ENCODE data around the gene TSPAN4. TPM values are rescaled to one million over a fixed set of nuclear protein-coding genes. Genes with fewer than 3 reads are reported as not detected.

Gene TSPAN4
- total and polyA plus RNA-seq, 9 of the 15 experiments (the other 6 are each of a cell fraction or from before 2014, with no cell fraction given) = 0.07 to 31.0 (median 15.7) TPM

GRCh38 chr11:809287-810039, 33.2 kb upstream of the TSPAN4 start, which contains the start of gene RPLP2 (continued):
- peak; percentile 5; the same call in 1 of the 2 replicates for TF ChIP-seq ZFPM2 (CRISPR knock-in tag; IDR thresholded peaks at IDR 0.05)
- no peak for TF ChIP-seq BRCA1 (IDR thresholded peaks at IDR 0.05)
- no peak for TF ChIP-seq BRCA1 (CRISPR knock-in tag; IDR thresholded peaks at IDR 0.05)
- TF ChIP-seq MXI1 (IDR thresholded peaks at IDR 0.05; ENCODE audit: low read depth, low read length) = peak; percentile 73
- TF ChIP-seq HIVEP1 (CRISPR knock-in tag; IDR thresholded peaks at IDR 0.05) = no peak
- no peak for TF ChIP-seq PCBP2 (IDR thresholded peaks at IDR 0.05; ENCODE audit: low read depth, low read length, poor library complexity, severe bottlenecking)
- TF ChIP-seq GMEB1 (CRISPR knock-in tag; IDR thresholded peaks at IDR 0.05) = peak; percentile 94
- no peak for TF ChIP-seq NCOA2 (IDR thresholded peaks at IDR 0.05; ENCODE audit: partially characterized antibody in 2 of 2)
- no peak for TF ChIP-seq NFATC3 (IDR thresholded peaks at IDR 0.05)
- no peak for TF ChIP-seq ZNF212 (CRISPR knock-in tag; IDR thresholded peaks at IDR 0.05)
- TF ChIP-seq GTF2A2 (tag; IDR thresholded peaks at IDR 0.05) = no peak
- peak; percentile 73 for TF ChIP-seq LCOR (CRISPR knock-in tag; IDR thresholded peaks at IDR 0.05)
- TF ChIP-seq MCM2 (IDR thresholded peaks at IDR 0.05; ENCODE audit: low read depth) = no peak
- TF ChIP-seq EGR1 (conservative IDR thresholded peaks at IDR 0.05) = peak; percentile 99
- no peak for TF ChIP-seq HEY1 (CRISPR knock-in tag; IDR thresholded peaks at IDR 0.05; ENCODE audit: borderline replicate concordance)
- no peak for TF ChIP-seq ZNF311 (CRISPR knock-in tag; IDR thresholded peaks at IDR 0.05)
- TF ChIP-seq L3MBTL2 (IDR thresholded peaks at IDR 0.05) = peak; percentile 80
- TF ChIP-seq NFRKB (IDR thresholded peaks at IDR 0.05; ENCODE audit: low read depth) = peak; percentile 80
- TF ChIP-seq GTF2B (IDR thresholded peaks at IDR 0.05; ENCODE audit: extremely low read depth, insufficient read length) = peak; percentile 35
- TF ChIP-seq KAT7 (CRISPR knock-in tag; IDR thresholded peaks at IDR 0.05; ENCODE audit: borderline replicate concordance) = peak; percentile 75; the same call in 1 of the 2 replicates
- peak; percentile 81 to 83 for TF ChIP-seq SIX5 (IDR thresholded peaks at IDR 0.05; ENCODE audit: borderline replicate concordance in 1 of 2, insufficient read depth in 1 of 2, low read depth in 1 of 2, low read length in 2 of 2)
- no peak for TF ChIP-seq ZNF551 (CRISPR knock-in tag; IDR thresholded peaks at IDR 0.05)
- peak; percentile 43; the same call in 1 of the 2 replicates for TF ChIP-seq ZBTB9 (CRISPR knock-in tag; IDR thresholded peaks at IDR 0.05)
- TF ChIP-seq ELK1 (CRISPR knock-in tag; IDR thresholded peaks at IDR 0.05) = no peak
- TF ChIP-seq ZNF316 (IDR thresholded peaks at IDR 0.05) = peak; percentile 52; the same call in 1 of the 2 replicates
- peak; percentile 85 for TF ChIP-seq PHF20 (IDR thresholded peaks at IDR 0.05; ENCODE audit: partially characterized antibody)

Measured in K562 (cell line).